HL-60 (cell line): ENCODE measurements around the gene TCP1.

Source experiments
- DNase-seq, 2 experiments: peaks; one replicate each; pipeline ENCODE4 v3.0.0-alpha.2; 2010 to 2020; ENCODE audit warnings: low read depth in 1 of 2, low spot score in 1 of 2
- H3K27ac ChIP-seq: fragments of 250-450 bp; sonication (Bioruptor Pico); replicated peaks from 2 replicates; pipeline ENCODE4 v1.5.1; 2020; ENCODE audit warnings: mild to moderate bottlenecking, moderate library complexity
- H3K27me3 ChIP-seq: fragments of 250-450 bp; sonication (Bioruptor Pico); 2 replicates; pipeline ENCODE4 v1.5.1; 2021; ENCODE audit warnings: mild to moderate bottlenecking, moderate library complexity; ENCODE audit not compliant: insufficient read depth, poor library complexity, severe bottlenecking
- H3K4me3 ChIP-seq: replicated peaks from 2 replicates; pipeline ENCODE4 v1.5.1; 2011; ENCODE audit warnings: mild to moderate bottlenecking, control low read depth, low read length; ENCODE audit not compliant: insufficient read depth
- CTCF ChIP-seq: IDR thresholded peaks from one replicate; pipeline ENCODE4 v1.5.1; 2011; ENCODE audit warnings: low read length, control low read depth, inconsistent platforms; ENCODE audit not compliant: insufficient read depth
- GABPA ChIP-seq: IDR thresholded peaks from 2 replicates; pipeline ENCODE4 v1.6.1; 2012; ENCODE audit warnings: low read depth
- POLR2AphosphoS5 ChIP-seq: IDR thresholded peaks from 2 replicates; pipeline ENCODE4 v1.6.1; 2012; ENCODE audit warnings: low read depth
- REST ChIP-seq: IDR thresholded peaks from 2 replicates; pipeline ENCODE4 v1.6.1; 2012; ENCODE audit warnings: low read depth; ENCODE audit not compliant: insufficient replicate concordance
- SPI1 ChIP-seq: IDR thresholded peaks from 2 replicates; pipeline ENCODE4 v1.6.1; 2012; ENCODE audit warnings: low read depth, mild to moderate bottlenecking, borderline replicate concordance

The TCP1 gene

GRCh38 chr6:159778131-159778530 is 11.3 kb downstream of the TCP1 start:
- no peak overlapping the region for H3K27ac ChIP-seq
- TF ChIP-seq CTCF (no peak), REST (no peak), GABPA (no peak), POLR2AphosphoS5 (no peak), SPI1 (no peak)
- DNase-seq, result no peak
- H3K27me3 ChIP-seq, result no peaks in the 10 kb centered on the region
- H3K4me3 ChIP-seq, result no peak overlapping the region

GRCh38 chr6:159777240-159777904 is 12.0 kb downstream of the TCP1 start:
- Histone ChIP-seq H3K27me3 (no peaks in the 10 kb centered on the region), H3K27ac (no peak overlapping the region), H3K4me3 (no peak overlapping the region)
- TF ChIP-seq REST (no peak), SPI1 (no peak), POLR2AphosphoS5 (peak; percentile 76)
- DNase-seq, result no peak

- H3K27ac ChIP-seq, result no peak overlapping the region
- no peak for DNase-seq
- H3K27me3 ChIP-seq, result no peaks in the 10 kb centered on the region
- TF ChIP-seq CTCF (no peak), SPI1 (no peak), GABPA (no peak), REST (no peak), POLR2AphosphoS5 (no peak)
- no peak overlapping the region for H3K4me3 ChIP-seq
Measured at GRCh38 chr6:159772196-159772595, 17.2 kb downstream of the TCP1 start.
